GM12874 (cell line): ENCODE measurements around the gene CLDN11.

Source experiments
- CTCF ChIP-seq: IDR thresholded peaks from 2 replicates; pipeline ENCODE4 v1.5.1; 2011; ENCODE audit warnings: low read depth, mild to moderate bottlenecking, control low read depth, low read length, moderate library complexity; ENCODE audit not compliant: insufficient read depth

CLDN11 gene

GRCh38 chr3:170458285-170458684 is 39.6 kb downstream of the CLDN11 start:
- TF ChIP-seq CTCF = no peak

DNA sequence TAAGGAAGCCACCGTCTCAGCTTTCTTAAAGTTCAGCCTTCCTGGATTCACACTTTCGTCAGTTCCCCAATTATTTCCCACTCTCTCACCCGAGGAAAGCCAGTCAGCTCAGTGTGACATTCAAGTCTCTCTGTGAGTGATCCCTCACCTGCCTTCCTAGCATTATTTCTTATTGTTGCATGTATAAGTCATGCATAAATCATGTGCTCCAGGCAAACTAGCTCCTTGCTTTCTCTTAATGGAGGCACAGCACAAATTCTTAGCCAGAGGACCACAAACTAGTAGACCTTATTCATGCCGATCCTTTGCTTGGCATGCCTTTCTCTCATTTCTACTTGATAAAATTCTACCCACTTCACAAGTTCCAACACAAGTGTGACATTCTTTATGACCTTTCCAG is 44.3 kb downstream of the CLDN11 start:
- TF ChIP-seq CTCF = no peak

GRCh38 chr3:170465955-170466354 is 47.3 kb downstream of the CLDN11 start:
- no peak for TF ChIP-seq CTCF

- no peak for TF ChIP-seq CTCF
Observed at GRCh38 chr3:170467007-170467406, 48.3 kb downstream of the CLDN11 start.

DNA sequence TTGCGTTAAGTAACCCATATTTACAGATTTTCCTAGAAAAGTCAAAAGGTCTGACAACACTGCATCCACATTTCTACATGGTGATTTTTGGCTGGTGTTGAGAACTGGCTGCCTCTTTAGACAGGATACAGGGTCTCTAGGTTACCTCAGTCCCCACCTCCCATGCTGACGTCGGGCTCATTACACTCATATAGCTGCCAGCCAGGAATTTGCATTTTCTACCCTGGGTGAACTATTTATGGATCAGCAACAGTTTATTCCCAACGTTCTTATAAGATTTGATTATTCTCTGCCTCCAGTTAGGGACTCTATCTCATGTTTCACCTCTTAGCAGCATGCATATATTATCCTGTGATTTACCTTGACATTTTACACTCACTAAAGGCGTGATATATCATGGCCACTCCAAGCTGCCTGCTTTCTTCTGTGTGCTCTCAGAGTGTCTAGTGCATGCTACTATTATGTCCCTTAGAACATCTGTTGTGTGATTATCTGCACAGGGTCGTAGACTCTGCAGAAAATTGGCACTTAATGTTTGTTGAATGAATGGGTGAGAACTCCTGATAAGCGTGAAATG is 49.0 kb downstream of the CLDN11 start:
- no peak for TF ChIP-seq CTCF

DNA sequence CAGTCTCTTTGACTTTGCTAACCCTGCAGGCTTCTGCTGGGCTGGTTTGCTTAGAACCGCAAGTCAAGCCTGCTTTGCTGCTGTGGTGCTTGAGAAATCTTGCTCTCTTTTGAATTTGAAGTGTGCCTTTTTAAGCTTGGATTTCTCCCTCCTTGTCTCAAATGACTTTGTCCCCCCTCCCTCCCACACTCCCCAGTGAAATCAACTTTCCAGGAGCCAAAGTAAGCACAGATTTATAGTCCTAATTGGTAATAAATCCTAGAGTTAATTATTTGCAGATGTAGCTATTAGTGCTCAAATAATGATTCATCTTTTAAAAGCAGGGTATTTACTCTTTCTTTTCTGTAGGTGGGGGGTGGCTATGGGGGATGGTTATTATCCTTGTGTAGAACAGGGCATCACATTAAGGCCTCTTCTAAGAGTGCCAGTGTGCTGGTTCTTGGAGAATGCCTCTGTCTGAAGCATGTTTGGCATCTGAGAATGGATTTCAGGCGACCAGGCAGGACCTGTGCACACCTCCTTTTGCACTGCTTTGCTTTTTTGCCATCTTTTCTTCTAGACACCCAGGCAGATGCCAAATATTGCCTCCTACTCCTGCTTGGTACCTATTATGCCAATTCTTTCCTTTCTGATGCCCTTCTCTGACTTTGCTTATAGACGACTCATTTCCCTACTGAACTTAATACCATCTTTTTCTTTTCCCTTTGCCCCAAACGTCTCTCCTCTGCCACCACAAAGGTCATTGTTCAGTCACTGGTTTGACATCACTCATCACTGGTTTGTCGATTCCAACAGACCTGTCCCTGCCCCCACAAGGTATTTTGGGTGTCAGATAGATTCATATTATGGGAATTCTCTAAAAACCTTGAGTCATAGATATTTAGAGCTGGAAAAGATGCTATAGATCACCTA is 50.7 kb downstream of the CLDN11 start:
- no peak for TF ChIP-seq CTCF

DNA sequence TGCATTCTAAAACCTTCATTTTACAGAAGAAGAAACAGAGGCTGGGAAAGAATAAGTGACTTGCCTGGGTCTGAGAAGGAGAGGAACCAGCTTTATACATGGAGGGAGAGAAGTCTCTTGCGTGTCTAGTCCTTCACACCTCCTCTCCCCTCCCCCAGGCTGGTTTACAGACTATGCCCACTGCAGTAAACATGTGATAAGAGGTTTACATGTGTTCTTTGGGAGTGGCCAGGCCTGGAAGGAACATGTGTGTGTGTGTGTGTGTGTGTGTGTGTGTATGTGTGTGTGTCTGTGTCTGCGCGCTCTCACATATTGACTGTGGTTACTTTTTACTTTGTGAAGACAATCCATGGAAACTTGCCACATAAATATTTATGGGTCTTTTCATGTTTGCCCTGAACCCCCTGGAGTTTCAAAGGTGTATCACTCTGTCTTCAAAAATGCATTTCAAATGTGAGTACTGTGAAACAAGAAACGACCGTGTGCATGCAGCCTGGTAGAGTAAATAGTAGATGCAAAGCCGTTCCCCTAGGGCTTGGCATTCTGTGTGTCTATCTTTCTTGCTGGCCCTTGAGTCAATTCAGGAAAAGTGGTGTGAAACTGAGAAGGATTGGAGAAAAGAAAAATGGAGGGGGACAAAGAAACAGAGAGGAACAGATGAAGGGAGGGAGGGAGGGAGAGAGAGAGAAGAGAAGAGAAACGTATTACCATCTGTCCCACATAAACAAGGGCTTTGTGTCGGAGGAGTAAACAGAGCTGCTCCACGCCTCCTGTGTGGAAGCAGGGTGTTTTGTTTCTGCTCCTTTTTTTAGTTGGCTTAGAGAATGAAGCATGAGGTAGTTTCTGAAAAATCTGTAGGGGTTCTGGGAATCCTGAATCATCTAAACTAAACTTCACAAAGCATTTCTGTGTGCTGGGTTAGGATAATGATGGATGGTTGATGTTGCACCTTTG is 51.7 kb downstream of the CLDN11 start:
- TF ChIP-seq CTCF = no peak
